GM23338 (cell line): ENCODE measurements around the gene GPC6. TPM values are rescaled to one million over a fixed set of nuclear protein-coding genes. Genes with fewer than 3 reads are reported as not detected.

Source experiments
- ATAC-seq: fragments of 200-7000 bp; cut with Tn5 transposase; 3 replicates; pipeline ENCODE4 v1.9.1; 2020
- DNase-seq: peaks from one replicate; pipeline ENCODE4 v3.0.0-alpha.2; 2015; ENCODE audit warnings: low spot score
- H2AFZ ChIP-seq: fragments of 200-600 bp; sonication (generic); 2 replicates; pipeline ENCODE4 v1.8.0; 2016; ENCODE audit warnings: antibody characterized with exemption, mild to moderate bottlenecking, moderate library complexity
- H3F3A ChIP-seq: fragments of 200-600 bp; sonication (generic); replicated peaks from 2 replicates; pipeline ENCODE4 v1.8.0; 2017; ENCODE audit warnings: antibody characterized with exemption, mixed run types, low read depth
- H3K27ac ChIP-seq: fragments of 200-600 bp; sonication (generic); 2 replicates; pipeline ENCODE4 v1.6.1; 2016; ENCODE audit warnings: low read depth
- H3K27me3 ChIP-seq: fragments of 200-600 bp; sonication (generic); 2 replicates; pipeline ENCODE4 v1.8.0; 2016; ENCODE audit warnings: mild to moderate bottlenecking, mixed run types, moderate library complexity; ENCODE audit not compliant: insufficient read depth
- H3K36me3 ChIP-seq: fragments of 200-600 bp; sonication (generic); 2 replicates; pipeline ENCODE4 v1.8.0; 2016; ENCODE audit warnings: mild to moderate bottlenecking; ENCODE audit not compliant: insufficient read depth
- H3K4me1 ChIP-seq: fragments of 200-600 bp; sonication (generic); 2 replicates; pipeline ENCODE4 v1.8.0; 2016; ENCODE audit warnings: mild to moderate bottlenecking, moderate library complexity; ENCODE audit not compliant: insufficient read depth
- H3K4me2 ChIP-seq: fragments of 200-600 bp; sonication (generic); 2 replicates; pipeline ENCODE4 v1.7.1; 2017; ENCODE audit warnings: mixed run types
- H3K4me3 ChIP-seq: fragments of 200-600 bp; sonication (generic); 2 replicates; pipeline ENCODE4 v1.6.1; 2016; ENCODE audit warnings: mixed run types
- H3K79me2 ChIP-seq: fragments of 200-600 bp; sonication (generic); replicated peaks from 2 replicates; pipeline ENCODE4 v1.8.0; 2017; ENCODE audit warnings: mild to moderate bottlenecking; ENCODE audit not compliant: insufficient read depth
- H3K9me2 ChIP-seq: fragments of 200-600 bp; sonication (generic); 2 replicates; pipeline ENCODE4 v1.8.0; 2017; ENCODE audit not compliant: insufficient read depth
- H4K20me1 ChIP-seq: fragments of 200-600 bp; sonication (generic); replicated peaks from 2 replicates; pipeline ENCODE4 v1.8.0; 2017; ENCODE audit warnings: mild to moderate bottlenecking; ENCODE audit not compliant: insufficient read depth
- H3K27ac Mint-ChIP-seq: 2 replicates; pipeline ENCODE4 v1.8.0; 2020; ENCODE audit warnings: inconsistent platforms, mild to moderate bottlenecking, moderate library complexity, mixed read lengths
- H3K27me3 Mint-ChIP-seq: 3 replicates; pipeline ENCODE4 v1.8.0; 2022; ENCODE audit warnings: low read depth, mild to moderate bottlenecking, moderate library complexity, mixed read lengths, inconsistent platforms; ENCODE audit not compliant: insufficient read depth, poor library complexity
- H3K36me3 Mint-ChIP-seq: 3 replicates; pipeline ENCODE4 v1.8.0; 2021; ENCODE audit warnings: low read depth, mild to moderate bottlenecking, inconsistent platforms, moderate library complexity, mixed read lengths
- H3K4me1 Mint-ChIP-seq: 3 replicates; pipeline ENCODE4 v1.8.0; 2020; ENCODE audit warnings: mild to moderate bottlenecking, inconsistent platforms, mixed read lengths
- H3K4me3 Mint-ChIP-seq: 3 replicates; pipeline ENCODE4 v1.8.0; 2021; ENCODE audit warnings: moderate library complexity, mild to moderate bottlenecking, inconsistent platforms, mixed read lengths
- H3K9me3 Mint-ChIP-seq: 3 replicates; pipeline ENCODE4 v1.8.0; 2020; ENCODE audit warnings: moderate library complexity, mild to moderate bottlenecking, inconsistent platforms, mixed read lengths
- CREB1 ChIP-seq: fragments of 250-450 bp; sonication (Bioruptor Pico); IDR thresholded peaks from 2 replicates; pipeline ENCODE4 v1.5.0; 2020; ENCODE audit warnings: low read depth, mild to moderate bottlenecking, moderate library complexity
- EZH2 ChIP-seq: fragments of 200-600 bp; sonication (generic); IDR thresholded peaks from one replicate; pipeline ENCODE4 v1.8.0; 2017; ENCODE audit warnings: antibody characterized with exemption, mild to moderate bottlenecking, low read depth; ENCODE audit not compliant: unreplicated experiment
- JUNB ChIP-seq: IDR thresholded peaks from one replicate; pipeline ENCODE4 v1.6.1; 2016; ENCODE audit warnings: antibody characterized with exemption; ENCODE audit not compliant: unreplicated experiment
- NANOG ChIP-seq: IDR thresholded peaks from 2 replicates; pipeline ENCODE4 v1.6.1; 2016; ENCODE audit warnings: antibody characterized with exemption, borderline replicate concordance
- POLR2AphosphoS5 ChIP-seq: IDR thresholded peaks from 2 replicates; pipeline ENCODE4 v1.6.1; 2016; ENCODE audit warnings: antibody characterized with exemption, low read depth
- STAT1 ChIP-seq: IDR thresholded peaks from one replicate; pipeline ENCODE4 v1.6.1; 2016; ENCODE audit warnings: antibody characterized with exemption; ENCODE audit not compliant: unreplicated experiment
- ZNF114 ChIP-seq: fragments of 250-450 bp; sonication (Bioruptor Pico); IDR thresholded peaks from 2 replicates; pipeline ENCODE4 v1.5.0; 2020; ENCODE audit warnings: mild to moderate bottlenecking, moderate library complexity
- ZNF331 ChIP-seq: fragments of 250-450 bp; sonication (Bioruptor Pico); IDR thresholded peaks from 2 replicates; pipeline ENCODE4 v1.5.0; 2020; ENCODE audit warnings: low read depth, mild to moderate bottlenecking, moderate library complexity
- polyA plus RNA-seq: library from polyadenylated mRNA; unstranded; fragments of >200 nt; fragmentation: Nextera tagmentation; extraction: Ambion mirVana; gene quantifications from 2 replicates; pipeline ENCODE4 v1.2.1, GENCODE V29; 2016
- total RNA-seq: library from RNA; depleted of rRNA; stranded (reverse); fragments of >200 nt; shearing (Covaris generic); gene quantifications from 2 replicates; pipeline ENCODE4 v1.2.3, GENCODE V29; 2014
- TF ChIP-seq, protein P1 (sequence below): IDR thresholded peaks from one replicate; pipeline ENCODE4 v1.6.1; 2018; ENCODE audit warnings: antibody characterized with exemption; ENCODE audit not compliant: unreplicated experiment
- TF ChIP-seq, protein P2 (sequence below), 2 experiments: fragments of 200-600 bp in 1 of 2; sonication (generic) in 1 of 2; conservative IDR thresholded peaks; 2 replicates each; pipeline versions ENCODE4 v1.5.1 to v1.6.1; 2016 to 2017; ENCODE audit warnings: antibody characterized with exemption in 2 of 2, low read depth in 2 of 2, mild to moderate bottlenecking in 2 of 2, moderate library complexity in 1 of 2
- TF ChIP-seq, protein P3 (sequence below): IDR thresholded peaks from 2 replicates; pipeline ENCODE4 v1.6.1; 2016; ENCODE audit warnings: antibody characterized with exemption

GPC6 gene
- total and polyA plus RNA-seq, 2 experiments from 2014 or later = 6.4 to 28.6 TPM

- TF ChIP-seq ZNF114 (CRISPR knock-in tag) = no peak
- no peak for TF ChIP-seq EZH2
- TF ChIP-seq NANOG = no peak
- no peak for TF ChIP-seq STAT1
- no peak for TF ChIP-seq CREB1 (CRISPR knock-in tag)
- no peak for TF ChIP-seq JUNB
- TF ChIP-seq, protein P1, sequence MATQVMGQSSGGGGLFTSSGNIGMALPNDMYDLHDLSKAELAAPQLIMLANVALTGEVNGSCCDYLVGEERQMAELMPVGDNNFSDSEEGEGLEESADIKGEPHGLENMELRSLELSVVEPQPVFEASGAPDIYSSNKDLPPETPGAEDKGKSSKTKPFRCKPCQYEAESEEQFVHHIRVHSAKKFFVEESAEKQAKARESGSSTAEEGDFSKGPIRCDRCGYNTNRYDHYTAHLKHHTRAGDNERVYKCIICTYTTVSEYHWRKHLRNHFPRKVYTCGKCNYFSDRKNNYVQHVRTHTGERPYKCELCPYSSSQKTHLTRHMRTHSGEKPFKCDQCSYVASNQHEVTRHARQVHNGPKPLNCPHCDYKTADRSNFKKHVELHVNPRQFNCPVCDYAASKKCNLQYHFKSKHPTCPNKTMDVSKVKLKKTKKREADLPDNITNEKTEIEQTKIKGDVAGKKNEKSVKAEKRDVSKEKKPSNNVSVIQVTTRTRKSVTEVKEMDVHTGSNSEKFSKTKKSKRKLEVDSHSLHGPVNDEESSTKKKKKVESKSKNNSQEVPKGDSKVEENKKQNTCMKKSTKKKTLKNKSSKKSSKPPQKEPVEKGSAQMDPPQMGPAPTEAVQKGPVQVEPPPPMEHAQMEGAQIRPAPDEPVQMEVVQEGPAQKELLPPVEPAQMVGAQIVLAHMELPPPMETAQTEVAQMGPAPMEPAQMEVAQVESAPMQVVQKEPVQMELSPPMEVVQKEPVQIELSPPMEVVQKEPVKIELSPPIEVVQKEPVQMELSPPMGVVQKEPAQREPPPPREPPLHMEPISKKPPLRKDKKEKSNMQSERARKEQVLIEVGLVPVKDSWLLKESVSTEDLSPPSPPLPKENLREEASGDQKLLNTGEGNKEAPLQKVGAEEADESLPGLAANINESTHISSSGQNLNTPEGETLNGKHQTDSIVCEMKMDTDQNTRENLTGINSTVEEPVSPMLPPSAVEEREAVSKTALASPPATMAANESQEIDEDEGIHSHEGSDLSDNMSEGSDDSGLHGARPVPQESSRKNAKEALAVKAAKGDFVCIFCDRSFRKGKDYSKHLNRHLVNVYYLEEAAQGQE = no peak
- TF ChIP-seq ZNF331 = no peak
These were observed 1082.2 kb downstream of the GPC6 start (continued) for GRCh38 chr13:94308832-94309231.

DNA sequence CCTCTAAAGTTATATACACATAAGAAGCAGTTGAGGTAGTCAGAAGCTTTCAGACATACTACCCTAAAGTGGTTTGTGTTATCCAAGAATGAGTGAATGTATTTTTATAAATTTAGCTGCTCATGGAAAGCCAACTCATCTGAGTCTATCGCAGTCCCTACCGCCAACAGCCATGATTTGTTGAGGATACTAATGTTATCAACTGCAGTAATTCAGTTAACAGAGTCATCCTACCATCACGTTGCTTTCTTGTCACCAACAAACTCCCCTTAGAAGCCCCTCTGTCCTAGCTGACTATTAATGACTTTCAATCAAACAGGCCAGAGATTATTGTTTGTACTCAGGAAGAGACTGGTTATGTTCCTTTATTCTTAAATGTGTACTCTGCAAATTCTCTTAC lies 1083.0 kb downstream of the GPC6 start:
- H3K27ac ChIP-seq = no peak overlapping the region
- no peaks in the 10 kb centered on the region for H4K20me1 ChIP-seq
- Mint-ChIP-seq H3K27me3 (peaks cover 4% of the 10 kb centered on the region), H3K4me3 (no peak overlapping the region), H3K27ac (no peak overlapping the region), H3K9me3 (no peaks in the 10 kb centered on the region), H3K4me1 (peaks cover 22% of the 10 kb centered on the region), H3K36me3 (no peaks in the 10 kb centered on the region)
- no peak overlapping the region for H2AFZ ChIP-seq
- H3K4me2 ChIP-seq = no peak overlapping the region
- TF ChIP-seq, protein P2, sequence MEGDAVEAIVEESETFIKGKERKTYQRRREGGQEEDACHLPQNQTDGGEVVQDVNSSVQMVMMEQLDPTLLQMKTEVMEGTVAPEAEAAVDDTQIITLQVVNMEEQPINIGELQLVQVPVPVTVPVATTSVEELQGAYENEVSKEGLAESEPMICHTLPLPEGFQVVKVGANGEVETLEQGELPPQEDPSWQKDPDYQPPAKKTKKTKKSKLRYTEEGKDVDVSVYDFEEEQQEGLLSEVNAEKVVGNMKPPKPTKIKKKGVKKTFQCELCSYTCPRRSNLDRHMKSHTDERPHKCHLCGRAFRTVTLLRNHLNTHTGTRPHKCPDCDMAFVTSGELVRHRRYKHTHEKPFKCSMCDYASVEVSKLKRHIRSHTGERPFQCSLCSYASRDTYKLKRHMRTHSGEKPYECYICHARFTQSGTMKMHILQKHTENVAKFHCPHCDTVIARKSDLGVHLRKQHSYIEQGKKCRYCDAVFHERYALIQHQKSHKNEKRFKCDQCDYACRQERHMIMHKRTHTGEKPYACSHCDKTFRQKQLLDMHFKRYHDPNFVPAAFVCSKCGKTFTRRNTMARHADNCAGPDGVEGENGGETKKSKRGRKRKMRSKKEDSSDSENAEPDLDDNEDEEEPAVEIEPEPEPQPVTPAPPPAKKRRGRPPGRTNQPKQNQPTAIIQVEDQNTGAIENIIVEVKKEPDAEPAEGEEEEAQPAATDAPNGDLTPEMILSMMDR (conservative IDR thresholded peaks at IDR 0.05; ENCODE audit: low read depth in 2 of 2) = no peak
- TF ChIP-seq EZH2 (no peak), ZNF114 (CRISPR knock-in tag) (no peak), POLR2AphosphoS5 (no peak), ZNF331 (no peak), STAT1 (no peak), CREB1 (CRISPR knock-in tag) (no peak)
- TF ChIP-seq, protein P3, sequence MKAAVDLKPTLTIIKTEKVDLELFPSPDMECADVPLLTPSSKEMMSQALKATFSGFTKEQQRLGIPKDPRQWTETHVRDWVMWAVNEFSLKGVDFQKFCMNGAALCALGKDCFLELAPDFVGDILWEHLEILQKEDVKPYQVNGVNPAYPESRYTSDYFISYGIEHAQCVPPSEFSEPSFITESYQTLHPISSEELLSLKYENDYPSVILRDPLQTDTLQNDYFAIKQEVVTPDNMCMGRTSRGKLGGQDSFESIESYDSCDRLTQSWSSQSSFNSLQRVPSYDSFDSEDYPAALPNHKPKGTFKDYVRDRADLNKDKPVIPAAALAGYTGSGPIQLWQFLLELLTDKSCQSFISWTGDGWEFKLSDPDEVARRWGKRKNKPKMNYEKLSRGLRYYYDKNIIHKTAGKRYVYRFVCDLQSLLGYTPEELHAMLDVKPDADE = no peak
- TF ChIP-seq, protein P1 = no peak
- H3K79me2 ChIP-seq = no peaks in the 10 kb centered on the region
- no peaks in the 10 kb centered on the region for H3K9me2 ChIP-seq
- ATAC-seq (no peak), DNase-seq (no peak)
- peaks cover 18% of the 10 kb centered on the region; the same call in 1 of the 2 replicates for H3K4me1 ChIP-seq
- no peaks in the 10 kb centered on the region for H3F3A ChIP-seq
- no peak overlapping the region for H3K4me3 ChIP-seq
- no peaks in the 10 kb centered on the region for H3K27me3 ChIP-seq
- no peaks in the 10 kb centered on the region for H3K36me3 ChIP-seq
